ENCODE results near the gene ERFL. TPM values are rescaled to one million over a fixed set of nuclear protein-coding genes. Genes with fewer than 3 reads are reported as not detected.

ERFL gene
- total RNA-seq, 4 donors from 2014 or later = not detected

- Histone ChIP-seq H3K4me3 (no peak overlapping the region), H3K9me3 (no peaks in the 10 kb centered on the region), H3K4me1 (no peaks in the 10 kb centered on the region), H3K36me3 (no peaks in the 10 kb centered on the region), H3K27me3 (peaks cover 0 to 51% (median 0%) of the 10 kb centered on the region in 4 donors), H3K27ac (no peak overlapping the region)
- no peak for DNase-seq
- TF ChIP-seq POLR2A (IDR thresholded peaks at IDR 0.05) (no peak), CTCF (IDR thresholded peaks at IDR 0.05) (no peak)
- intact Hi-C loops (cut with DNase I) = no loop called here
- 81 to 86% methylated on average over 11 to 15 of the region's 28 CpGs for WGBS, 2 donors
Measured at GRCh38 chr19:41968751-41969595, 40.7 kb upstream of the ERFL start.

- H3K9me3 ChIP-seq = no peaks in the 10 kb centered on the region
- peaks cover 0 to 51% (median 0%) of the 10 kb centered on the region in 4 donors for H3K27me3 ChIP-seq
- intact Hi-C loops (cut with DNase I) = no loop called here
- H3K4me3 ChIP-seq = no peak overlapping the region
- no peak for DNase-seq
- no peak for TF ChIP-seq CTCF (IDR thresholded peaks at IDR 0.05)
- no peak for TF ChIP-seq POLR2A (IDR thresholded peaks at IDR 0.05)
- no peak overlapping the region for H3K27ac ChIP-seq
- WGBS, 2 donors = 56 to 71% methylated on average over 16 to 23 of the region's 26 CpGs
- H3K4me1 ChIP-seq = no peaks in the 10 kb centered on the region
- no peaks in the 10 kb centered on the region for H3K36me3 ChIP-seq
Measured at GRCh38 chr19:41967054-41967783, 39.0 kb upstream of the ERFL start.

GRCh38 chr19:41965106-41965505, 36.9 kb upstream of the ERFL start:
- H3K9me3 ChIP-seq = no peaks in the 10 kb centered on the region
- H3K4me3 ChIP-seq = no peak overlapping the region
- 61 to 65% methylated on average over 5 of the region's 5 CpGs for WGBS, 2 donors
- H3K36me3 ChIP-seq = no peaks in the 10 kb centered on the region
- no peak overlapping the region for H3K27ac ChIP-seq
- no peak for DNase-seq
- no peaks in the 10 kb centered on the region for H3K4me1 ChIP-seq
- TF ChIP-seq CTCF (IDR thresholded peaks at IDR 0.05) = no peak
- no peak for TF ChIP-seq POLR2A (IDR thresholded peaks at IDR 0.05)
- intact Hi-C loops (cut with DNase I) = no loop called here
- peaks cover 0 to 48% (median 0%) of the 10 kb centered on the region in 4 donors for H3K27me3 ChIP-seq

GRCh38 chr19:41960973-41961372, 32.7 kb upstream of the ERFL start:
- intact Hi-C loops (cut with DNase I) = no loop called here
- WGBS, 2 donors = 87 to 95% methylated on average over 3 to 4 of the region's 5 CpGs
- Histone ChIP-seq H3K4me1 (peaks cover 11 to 26% (median 11%) of the 10 kb centered on the region in 3 donors), H3K9me3 (no peaks in the 10 kb centered on the region), H3K27me3 (peaks cover 0 to 12% (median 0%) of the 10 kb centered on the region in 4 donors), H3K27ac (no peak overlapping the region), H3K4me3 (no peak overlapping the region), H3K36me3 (peaks cover 0 to 15% (median under 1%) of the 10 kb centered on the region in 3 donors)
- TF ChIP-seq CTCF (IDR thresholded peaks at IDR 0.05) (no peak), POLR2A (IDR thresholded peaks at IDR 0.05) (no peak)
- no peak for DNase-seq

Data from esophagus squamous epithelium (tissue), 5 donors.